Measurements from ENCODE around the gene EXPH5.
A peak's percentile ranks its signal among the peaks of the same experiment; 100 is the strongest.

The EXPH5 gene

GRCh38 chr11:108483163-108483562 is 110.4 kb downstream of the EXPH5 start:
- no peak for DNase-seq (ENCODE audit: low read depth in 2 of 2, low spot score in 1 of 2)

GRCh38 chr11:108474664-108475463 is 118.7 kb downstream of the EXPH5 start:
- DNase-seq (ENCODE audit: low read depth in 2 of 2, low spot score in 1 of 2) = no peak

DNA sequence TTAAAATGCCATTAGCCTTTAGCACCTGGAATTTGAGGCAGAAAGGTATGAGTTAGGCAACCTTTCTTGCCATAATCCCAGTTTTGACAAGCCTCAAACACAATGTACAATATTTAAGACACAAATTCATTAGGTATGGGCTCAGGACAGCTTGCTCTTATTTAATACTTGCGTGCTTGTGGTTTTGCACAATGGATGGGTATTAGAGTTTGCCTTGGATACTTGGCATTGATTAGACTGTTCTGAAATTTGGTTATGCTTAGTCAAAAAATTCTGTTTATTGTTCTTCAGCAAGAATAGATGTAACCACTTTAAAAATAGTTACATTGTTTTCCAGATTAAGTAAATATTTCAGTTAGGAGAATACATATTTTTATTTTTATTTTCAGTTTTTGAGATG is 120.9 kb downstream of the EXPH5 start:
- DNase-seq (ENCODE audit: low read depth in 2 of 2, low spot score in 1 of 2) = no peak

DNA sequence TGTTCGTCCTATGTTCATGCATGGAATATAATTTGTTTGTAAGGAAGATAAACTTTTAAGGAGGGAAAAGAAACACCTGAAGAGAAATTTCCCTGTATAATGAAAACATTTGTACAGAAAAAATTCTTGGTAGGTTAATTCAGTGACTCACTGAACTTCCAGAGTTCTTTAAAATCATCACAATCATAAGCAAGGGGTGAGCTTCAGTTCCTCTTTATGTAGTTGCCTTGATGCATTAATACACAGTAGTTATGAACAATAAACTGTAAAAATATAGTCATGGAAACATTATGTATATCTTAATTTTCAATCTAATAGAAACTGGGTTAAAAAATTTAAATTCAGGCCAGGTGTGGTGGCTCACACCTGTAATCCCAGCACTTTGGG is 125.1 kb downstream of the EXPH5 start:
- no peak for DNase-seq (ENCODE audit: low read depth in 2 of 2, low spot score in 1 of 2)

DNA sequence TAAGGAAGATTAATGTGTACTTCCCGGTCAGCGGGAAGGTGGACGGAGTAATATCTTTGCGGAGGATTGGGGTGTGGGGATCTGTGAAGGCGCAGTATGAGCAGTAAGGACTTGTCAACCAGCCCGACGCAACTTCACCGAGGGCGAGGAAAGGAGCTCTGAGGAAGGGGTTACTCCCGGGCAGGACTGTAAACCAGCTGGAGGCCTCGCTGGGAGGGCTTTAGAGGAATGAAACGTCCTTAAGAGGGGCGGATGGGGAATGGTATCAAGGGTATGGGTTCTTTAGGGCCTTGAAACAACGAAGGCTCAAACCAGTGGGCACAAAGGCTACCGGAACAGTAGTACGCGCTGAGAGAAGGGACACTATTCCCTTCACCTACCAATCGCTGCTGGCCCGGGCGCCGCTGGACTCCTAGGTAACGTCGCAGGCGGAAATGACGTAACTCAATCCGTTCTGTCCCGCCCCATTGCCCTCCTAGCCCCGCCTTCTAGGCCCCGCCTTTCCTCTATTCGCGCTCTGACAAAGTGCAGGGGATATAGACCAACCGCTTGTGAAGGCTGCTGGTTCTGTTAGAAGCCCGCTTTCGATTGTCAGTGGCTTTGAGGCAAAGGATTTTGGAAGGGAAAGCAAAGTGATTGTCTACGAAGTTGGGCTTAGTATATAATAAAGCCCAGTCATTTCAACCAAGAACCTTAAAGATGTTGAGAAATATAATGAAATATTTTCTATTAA is 126.3 kb downstream of the EXPH5 start, which contains the start of gene C11orf65:
C11orf65 (minus strand) TSS at position 439 of the 733 bp plus-strand sequence. CDS start 5,970 bp downstream, outside the sequence.
- peak; percentile 86 to 92 for DNase-seq (ENCODE audit: low read depth in 2 of 2, low spot score in 1 of 2)

- no peak for DNase-seq (ENCODE audit: low read depth in 2 of 2, low spot score in 1 of 2)
Measured at GRCh38 chr11:108466405-108466804, 127.2 kb downstream of the EXPH5 start.

All from stimulated activated CD8-positive, alpha-beta memory T cell treated with anti-CD3 and anti-CD28 coated beads, Interleukin-4, amount 100 ng/mL, for 4 hours (primary cell).